Neural cell (in vitro differentiated cells): ENCODE measurements around the gene ALK. TPM values are rescaled to one million over a fixed set of nuclear protein-coding genes. Genes with fewer than 3 reads are reported as not detected.

ENCODE experiments used
- H2AFZ ChIP-seq: fragments of 200-600, 300-800 bp; sonication (generic), shearing (Covaris generic); 2 replicates; pipeline ENCODE4 v1.6.0; 2014; ENCODE audit warnings: low read depth, mild to moderate bottlenecking, antibody characterized with exemption, low read length, moderate library complexity
- H3F3A ChIP-seq: fragments of 200-600 bp; shearing (Covaris generic); 2 replicates; pipeline ENCODE4 v1.6.1; 2016; ENCODE audit warnings: mild to moderate bottlenecking, moderate library complexity, mixed read lengths, antibody characterized with exemption, low read length; ENCODE audit not compliant: insufficient read depth, poor library complexity, severe bottlenecking
- H3K27ac ChIP-seq: fragments of 200-600, 300-800 bp; sonication (generic), shearing (Covaris generic); 2 replicates; pipeline ENCODE4 v1.5.1; 2014; ENCODE audit warnings: mild to moderate bottlenecking, low read length, moderate library complexity
- H3K27me3 ChIP-seq: fragments of 300-800, 200-600 bp; sonication (generic), shearing (Covaris generic); 2 replicates; pipeline ENCODE4 v1.6.0; 2014; ENCODE audit warnings: mild to moderate bottlenecking, low read depth, low read length, moderate library complexity; ENCODE audit not compliant: insufficient read depth
- H3K36me3 ChIP-seq: fragments of 300-800, 200-600 bp; sonication (generic), shearing (Covaris generic); 2 replicates; pipeline ENCODE4 v1.5.1; 2014; ENCODE audit warnings: mild to moderate bottlenecking, antibody characterized with exemption, low read length, moderate library complexity; ENCODE audit not compliant: insufficient read depth
- H3K4me2 ChIP-seq: fragments of 300-800, 200-600 bp; sonication (generic), shearing (Covaris generic); 2 replicates; pipeline ENCODE4 v1.6.0; 2014; ENCODE audit warnings: mild to moderate bottlenecking, low read length
- H3K4me3 ChIP-seq: fragments of 300-800, 200-600 bp; sonication (generic), shearing (Covaris generic); 2 replicates; pipeline ENCODE4 v1.5.1; 2014; ENCODE audit warnings: mild to moderate bottlenecking, low read length, moderate library complexity
- H3K79me2 ChIP-seq: fragments of 200-600 bp; shearing (Covaris generic); replicated peaks from 2 replicates; pipeline ENCODE4 v1.6.0; 2014; ENCODE audit warnings: mild to moderate bottlenecking, low read length, moderate library complexity; ENCODE audit not compliant: insufficient read depth
- H3K9ac ChIP-seq: fragments of 300-800, 200-600 bp; sonication (generic), shearing (Covaris generic); 2 replicates; pipeline ENCODE4 v1.6.1; 2016; ENCODE audit warnings: mild to moderate bottlenecking, low read length, mixed read lengths
- H3K9me2 ChIP-seq: fragments of 200-600 bp; shearing (Covaris generic); 2 replicates; pipeline ENCODE4 v1.6.1; 2016; ENCODE audit warnings: mild to moderate bottlenecking, low read length, mixed read lengths; ENCODE audit not compliant: insufficient read depth
- H3K9me3 ChIP-seq: fragments of 200-600, 300-800 bp; sonication (generic), shearing (Covaris generic); 2 replicates; pipeline ENCODE4 v1.6.1; 2016; ENCODE audit warnings: mild to moderate bottlenecking, mixed run types, low read length, moderate library complexity, mixed read lengths
- H4K20me1 ChIP-seq: fragments of 200-600 bp; shearing (Covaris generic); 2 replicates; pipeline ENCODE4 v1.6.1; 2016; ENCODE audit warnings: mild to moderate bottlenecking, mixed run types; ENCODE audit not compliant: insufficient read depth
- CTCF ChIP-seq: fragments of 450-650 bp; IDR thresholded peaks from 2 replicates; pipeline ENCODE4 v1.5.1; 2014; ENCODE audit warnings: antibody characterized with exemption, mild to moderate bottlenecking, moderate library complexity; ENCODE audit not compliant: poor library complexity, severe bottlenecking
- EP300 ChIP-seq: fragments of 450-650 bp; conservative IDR thresholded peaks from 2 replicates; pipeline ENCODE4 v1.6.1; 2014; ENCODE audit warnings: antibody characterized with exemption, mild to moderate bottlenecking, moderate library complexity; ENCODE audit not compliant: poor library complexity, severe bottlenecking
- EZH2 ChIP-seq: fragments of 200-600, 300-800 bp; shearing (Covaris generic), sonication (generic); IDR thresholded peaks from 2 replicates; pipeline ENCODE4 v1.6.1; 2014; ENCODE audit warnings: antibody characterized with exemption, low read length, borderline replicate concordance, mild to moderate bottlenecking; ENCODE audit not compliant: insufficient read depth, poor library complexity, severe bottlenecking
- MXI1 ChIP-seq: fragments of 450-650 bp; conservative IDR thresholded peaks from 2 replicates; pipeline ENCODE4 v1.6.1; 2014; ENCODE audit warnings: antibody characterized with exemption, mild to moderate bottlenecking; ENCODE audit not compliant: poor library complexity, severe bottlenecking
- POLR2AphosphoS5 ChIP-seq: IDR thresholded peaks from 2 replicates; pipeline ENCODE4 v1.6.1; 2012
- RAD21 ChIP-seq: fragments of 450-650 bp; conservative IDR thresholded peaks from 2 replicates; pipeline ENCODE4 v1.6.1; 2014; ENCODE audit warnings: antibody characterized with exemption, mild to moderate bottlenecking, moderate library complexity
- REST ChIP-seq: IDR thresholded peaks from 2 replicates; pipeline ENCODE4 v1.6.1; 2012; ENCODE audit warnings: borderline replicate concordance
- SMC3 ChIP-seq: fragments of 450-650 bp; conservative IDR thresholded peaks from 2 replicates; pipeline ENCODE4 v1.6.1; 2014; ENCODE audit warnings: antibody characterized with exemption, mild to moderate bottlenecking, moderate library complexity; ENCODE audit not compliant: poor library complexity
- polyA plus RNA-seq: library from polyadenylated mRNA; depleted of rRNA; stranded (reverse); fragments of >200 nt; gene quantifications from 2 replicates; pipeline ENCODE4 v1.2.3, GENCODE V29; 2014

ALK gene
- polyA plus RNA-seq, 1 donor from 2014 or later: 7.1 TPM

- Histone ChIP-seq H3K9ac (no peak overlapping the region), H3K27ac (no peak overlapping the region), H3K79me2 (no peaks in the 10 kb centered on the region), H4K20me1 (no peaks in the 10 kb centered on the region), H3K36me3 (no peaks in the 10 kb centered on the region), H3K4me2 (no peak overlapping the region), H3K4me3 (no peak overlapping the region), H2AFZ (no peak overlapping the region), H3F3A (no peaks in the 10 kb centered on the region), H3K9me2 (no peaks in the 10 kb centered on the region), H3K27me3 (no peaks in the 10 kb centered on the region), H3K9me3 (no peaks in the 10 kb centered on the region)
- TF ChIP-seq RAD21 (no peak), EZH2 (no peak), EP300 (no peak), CTCF (no peak)
Observed at GRCh38 chr2:29557268-29557667, 364.1 kb downstream of the ALK start.

- Histone ChIP-seq H2AFZ (no peak overlapping the region), H3K4me2 (no peak overlapping the region), H3F3A (no peaks in the 10 kb centered on the region), H3K36me3 (no peaks in the 10 kb centered on the region), H3K9ac (no peak overlapping the region), H3K27ac (no peak overlapping the region), H4K20me1 (no peaks in the 10 kb centered on the region), H3K27me3 (no peaks in the 10 kb centered on the region), H3K9me2 (no peaks in the 10 kb centered on the region), H3K4me3 (no peak overlapping the region), H3K79me2 (no peaks in the 10 kb centered on the region), H3K9me3 (no peaks in the 10 kb centered on the region)
- TF ChIP-seq POLR2AphosphoS5: no peak
Observed at GRCh38 chr2:29549069-29549380, 372.4 kb downstream of the ALK start.

- no peaks in the 10 kb centered on the region for H3K27me3 ChIP-seq
Observed at GRCh38 chr2:29544917-29545316, 376.5 kb downstream of the ALK start.

More at GRCh38 chr2:29544917-29545316, 376.5 kb downstream of the ALK start:
- H3K4me2 ChIP-seq: no peak overlapping the region
- no peak overlapping the region for H3K9ac ChIP-seq
- no peak for TF ChIP-seq REST
- no peak for TF ChIP-seq RAD21
- TF ChIP-seq MXI1: no peak
- no peak for TF ChIP-seq SMC3
- H3K4me3 ChIP-seq: no peak overlapping the region
- H3K27ac ChIP-seq: no peak overlapping the region
- H2AFZ ChIP-seq: no peak overlapping the region
- H3K36me3 ChIP-seq: no peaks in the 10 kb centered on the region
- H3K9me3 ChIP-seq: no peaks in the 10 kb centered on the region
- H3K79me2 ChIP-seq: no peaks in the 10 kb centered on the region
- H3F3A ChIP-seq: no peaks in the 10 kb centered on the region
- no peaks in the 10 kb centered on the region for H4K20me1 ChIP-seq
- H3K9me2 ChIP-seq: no peaks in the 10 kb centered on the region
